ENCODE measurements around the gene TGFBRAP1.

TGFBRAP1 gene

GRCh38 chr2:105329561-105330495, at the start of gene TGFBRAP1:
TSS of gene TGFBRAP1 (minus strand) at chr2:105329735. CDS start at chr2:105308301, 21,434 bp downstream.
- peak; percentile 64 for DNase-seq

DNA sequence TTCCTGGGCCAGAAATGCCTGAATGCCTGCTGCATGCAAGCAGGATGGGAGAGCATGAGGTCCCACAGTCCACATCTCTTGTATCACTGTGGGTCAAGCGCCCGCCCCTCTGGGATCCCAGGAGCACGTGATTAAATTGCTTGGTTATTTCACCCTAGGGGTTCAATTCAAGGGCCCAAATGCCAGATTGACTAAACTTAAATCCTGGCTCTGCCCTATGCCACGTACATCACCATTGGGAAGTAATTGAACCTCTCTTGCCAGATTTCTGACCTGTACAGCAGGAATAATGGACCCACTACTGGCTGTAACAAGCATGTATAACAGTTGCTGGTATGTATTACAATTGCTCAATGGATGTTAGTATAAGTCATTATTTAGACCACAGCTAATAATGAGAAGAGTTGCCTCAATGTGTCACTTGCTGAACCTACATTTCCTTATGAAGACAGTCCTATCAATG, 49.4 kb upstream of the TGFBRAP1 start:
- no peak for DNase-seq

DNA sequence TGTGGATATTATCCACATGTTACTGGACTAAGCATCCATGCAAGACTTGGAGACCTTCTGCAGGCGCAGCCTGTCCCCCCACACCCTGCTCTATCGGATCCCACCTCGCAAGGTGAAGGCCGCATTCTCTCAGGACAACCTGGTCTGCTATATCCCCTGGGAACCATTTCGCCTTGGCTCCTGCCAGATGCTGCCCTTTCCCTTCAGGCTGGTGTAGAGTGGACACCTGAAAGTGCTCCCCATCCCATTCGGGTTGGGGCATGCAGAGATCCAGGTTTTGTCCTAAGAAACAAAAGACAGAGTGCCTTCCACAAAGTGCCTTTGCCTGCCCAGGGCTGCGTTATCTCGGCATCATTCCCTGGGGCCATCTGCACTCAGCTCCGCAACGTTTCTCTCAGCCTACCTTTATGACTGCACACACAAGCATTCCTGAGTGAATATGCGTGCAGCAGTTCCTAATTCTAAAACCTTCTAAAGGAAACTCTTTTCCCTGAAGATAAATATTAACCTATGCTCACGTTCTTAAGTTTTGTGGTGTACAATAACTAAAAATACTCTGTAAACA, 48.8 kb upstream of the TGFBRAP1 start:
- DNase-seq = no peak

- no peak for DNase-seq
Measured at GRCh38 chr2:105377871-105378270, 48.3 kb upstream of the TGFBRAP1 start.

GRCh38 chr2:105376789-105377240, 47.3 kb upstream of the TGFBRAP1 start:
- DNase-seq = no peak

DNA sequence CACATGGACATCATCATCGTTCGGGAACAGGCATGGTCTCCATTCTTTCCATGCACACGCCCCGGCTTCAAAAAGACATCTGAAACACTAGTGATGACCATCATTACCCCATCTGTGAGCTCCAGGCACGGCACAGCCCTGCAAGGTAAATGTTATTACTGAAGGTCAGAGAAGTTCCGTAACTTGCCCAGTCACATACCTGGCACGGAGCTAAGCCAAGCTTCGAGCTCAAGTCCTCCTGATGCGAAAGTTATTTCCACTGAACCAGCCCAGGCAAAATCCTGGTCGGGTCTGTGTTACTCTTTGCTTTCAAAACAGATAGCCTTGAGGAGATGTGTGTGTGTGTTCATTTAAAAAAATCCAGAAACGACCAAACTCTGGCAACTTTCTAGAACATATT, 46.5 kb upstream of the TGFBRAP1 start:
- DNase-seq = no peak

DNA sequence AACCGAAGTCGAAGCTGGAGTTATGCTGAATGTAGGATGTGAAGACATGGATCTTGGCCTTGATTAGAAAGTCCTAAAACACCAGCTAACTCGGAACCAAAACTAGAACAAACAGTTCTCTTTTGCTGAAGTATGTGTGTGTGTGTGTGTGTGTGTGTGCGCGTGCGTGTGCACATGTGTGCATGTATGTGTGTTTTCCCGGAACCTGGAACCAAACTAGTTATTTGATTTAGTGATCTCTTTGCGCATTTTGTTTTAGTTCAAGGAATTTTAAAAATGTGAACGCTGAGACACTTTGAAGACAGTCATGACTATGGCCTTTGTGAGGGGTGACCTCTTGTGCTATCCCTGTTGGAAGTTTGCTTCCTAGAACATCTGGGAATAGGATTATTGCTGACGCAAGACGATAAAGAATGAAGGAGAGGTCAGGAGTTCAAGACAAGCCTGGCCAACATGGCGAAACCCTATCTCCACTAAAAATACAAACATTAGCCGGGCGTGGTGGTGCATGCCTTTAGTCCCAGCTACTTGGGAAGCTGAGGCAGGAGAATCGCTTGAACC, 45.5 kb upstream of the TGFBRAP1 start:
- DNase-seq = no peak

- peak; percentile 60 for DNase-seq
Measured at GRCh38 chr2:105373895-105374401, 44.4 kb upstream of the TGFBRAP1 start.

DNA sequence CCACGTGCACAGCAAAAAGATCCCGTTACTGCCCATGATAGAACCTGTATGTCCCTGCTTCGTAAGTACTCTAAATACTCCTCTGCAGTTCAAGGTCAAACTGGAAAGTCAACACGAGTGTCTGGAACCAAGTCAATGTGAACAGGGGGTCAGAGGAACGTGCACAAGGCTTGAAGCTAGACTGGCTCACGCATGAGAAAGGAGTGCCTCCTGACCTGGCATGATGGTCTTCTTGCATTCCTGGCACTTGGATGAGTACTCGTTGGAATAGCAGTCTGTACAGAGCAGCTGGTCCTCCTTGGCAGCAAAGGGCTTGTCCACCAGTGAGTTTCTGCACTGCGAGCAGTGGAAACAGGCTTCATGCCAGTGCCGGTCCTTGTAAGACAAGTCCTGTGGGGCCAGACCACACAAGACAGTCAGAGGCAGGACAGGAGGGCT, 43.8 kb upstream of the TGFBRAP1 start:
- no peak for DNase-seq

- DNase-seq = no peak
Measured at GRCh38 chr2:105371810-105372209, 42.3 kb upstream of the TGFBRAP1 start.

DNA sequence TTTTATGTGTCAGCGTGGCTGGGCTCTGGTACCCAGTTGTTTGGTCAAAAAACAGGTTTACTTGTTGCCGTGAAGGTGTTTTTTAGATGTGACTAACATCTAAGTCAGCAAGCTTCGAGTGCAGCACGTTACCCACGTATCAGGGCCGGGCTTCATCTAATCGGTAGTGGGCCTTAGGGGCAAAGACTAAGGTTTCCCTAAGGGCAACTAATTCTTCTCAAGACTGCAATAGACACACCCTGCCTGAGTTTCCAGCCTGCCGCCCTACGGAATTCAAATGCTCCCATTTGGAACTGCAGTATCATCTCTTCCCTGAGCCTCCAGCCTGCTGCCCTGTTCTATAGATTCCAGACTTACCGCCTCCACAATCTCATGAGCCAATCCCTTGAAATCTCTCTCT, 41.6 kb upstream of the TGFBRAP1 start:
- no peak for DNase-seq

- DNase-seq = peak; percentile 90
Measured at GRCh38 chr2:105369777-105370690, 40.5 kb upstream of the TGFBRAP1 start.

DNA sequence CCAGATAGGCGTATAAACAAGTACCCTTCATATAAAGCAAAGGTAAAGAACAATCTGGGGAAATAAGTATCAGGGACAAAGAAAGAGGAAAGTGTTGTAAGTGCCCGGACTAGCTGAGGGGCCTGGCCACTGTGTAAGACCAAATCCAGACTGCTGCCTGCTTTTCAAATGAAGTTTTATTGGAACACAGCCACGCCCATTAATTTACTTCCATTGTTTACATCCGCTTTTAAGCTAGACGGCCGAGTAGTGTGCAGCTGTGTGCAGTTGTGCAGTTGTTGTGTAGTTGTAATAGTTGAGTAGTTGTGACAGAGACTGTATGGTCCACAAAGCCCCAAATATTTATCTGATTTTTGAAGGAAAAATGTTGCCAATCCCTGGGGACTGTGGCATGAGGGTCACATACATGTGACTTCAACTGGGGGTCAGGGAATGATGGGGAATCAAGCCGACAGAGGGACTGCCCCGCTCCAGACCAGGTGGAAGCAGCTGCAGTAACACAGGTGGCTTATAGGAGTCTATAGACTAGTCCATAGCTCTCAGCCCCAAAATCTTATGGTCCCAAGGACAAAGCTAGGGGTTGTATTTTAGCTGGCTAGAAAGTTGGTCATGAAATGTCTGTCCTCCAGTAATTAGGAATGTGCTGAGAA, 39.3 kb upstream of the TGFBRAP1 start:
- no peak for DNase-seq

DNA sequence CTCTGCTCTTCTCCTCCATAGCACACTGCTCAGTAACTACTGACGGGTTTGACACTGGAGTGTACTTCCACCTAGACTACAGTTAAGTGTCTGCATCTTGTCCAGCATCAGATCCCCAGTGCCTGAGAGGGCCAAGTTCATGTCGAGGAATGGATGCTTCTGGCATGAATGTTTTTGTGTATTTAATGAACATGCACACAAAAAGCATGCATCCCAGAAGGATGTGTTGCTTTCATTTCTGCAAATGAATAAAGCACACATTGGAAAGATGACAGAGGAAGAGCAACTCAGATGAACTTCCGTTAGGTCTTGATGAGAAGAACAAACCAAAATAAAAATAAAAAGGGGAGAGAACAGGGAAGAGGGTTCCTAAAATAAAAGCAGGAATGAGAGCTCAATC, 35.7 kb upstream of the TGFBRAP1 start:
- DNase-seq = no peak

DNA sequence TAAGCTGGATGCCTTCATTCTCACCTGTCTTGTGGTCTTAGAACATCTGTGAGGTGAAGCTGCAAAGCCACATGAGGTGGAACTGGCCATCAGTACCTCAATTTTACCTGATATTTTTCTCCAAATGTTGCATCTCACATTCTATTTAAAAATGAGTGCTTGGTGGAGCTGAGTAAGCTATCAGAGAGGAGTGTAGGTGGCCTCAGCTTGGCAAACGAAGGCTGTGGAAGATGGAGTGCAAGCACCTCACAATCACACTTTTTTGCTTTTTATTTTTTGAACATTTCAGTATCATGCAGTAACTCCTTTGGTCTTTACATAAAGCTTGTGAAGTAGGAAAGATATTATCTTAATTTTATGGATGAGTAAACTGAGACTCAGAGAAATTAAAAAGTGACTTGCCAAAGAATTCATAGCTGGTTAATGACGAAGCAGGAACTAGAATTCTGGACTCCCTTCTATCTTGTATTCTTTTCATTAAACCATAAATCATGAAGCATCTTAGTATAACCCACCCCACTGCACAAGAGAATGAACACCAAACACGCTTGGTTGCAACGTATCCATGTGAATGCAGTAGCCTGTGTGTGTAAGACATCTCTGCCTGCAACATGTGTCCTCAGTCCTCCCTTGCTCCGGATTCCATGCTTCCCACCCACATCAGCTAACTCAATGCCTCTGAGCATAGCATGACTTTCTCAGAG, 35.1 kb upstream of the TGFBRAP1 start:
- DNase-seq = no peak

GRCh38 chr2:105362862-105363591, 33.5 kb upstream of the TGFBRAP1 start:
- no peak for DNase-seq

DNA sequence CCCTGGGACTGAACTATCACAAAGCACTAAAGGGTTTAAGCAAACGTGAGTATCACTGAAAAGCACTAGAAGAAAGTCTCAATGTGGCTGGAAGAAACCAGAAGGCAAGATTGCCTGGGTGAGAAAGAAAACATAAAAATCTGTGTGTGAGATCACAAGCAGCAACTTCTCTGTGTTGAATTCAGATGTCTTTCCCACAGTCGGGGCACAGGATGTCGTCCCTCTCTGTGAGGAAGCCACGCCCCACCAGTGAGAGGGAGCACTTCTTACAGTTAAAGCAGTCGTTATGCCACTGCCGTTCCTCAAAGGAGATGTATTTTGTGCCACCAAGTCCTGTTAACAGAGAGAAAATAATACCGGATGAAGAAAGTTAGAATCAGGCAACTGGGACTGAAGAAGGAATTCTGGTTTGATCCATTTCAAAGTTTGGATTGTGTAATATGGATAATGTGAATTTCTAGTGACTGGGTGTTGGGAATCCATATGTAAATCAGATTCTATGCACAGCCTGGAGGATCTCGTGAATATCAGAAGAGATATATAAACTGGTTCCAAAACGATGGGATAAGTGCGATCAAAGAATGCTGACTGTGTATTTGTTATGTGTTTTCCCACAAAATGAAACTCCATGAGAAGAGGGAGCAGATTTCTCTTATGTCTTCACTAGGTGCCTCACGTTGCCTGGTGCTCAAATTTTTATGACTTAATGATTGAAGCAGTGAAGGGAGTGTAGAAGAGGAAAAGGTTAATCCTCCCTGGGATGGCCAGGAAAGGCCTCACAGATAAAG, 31.8 kb upstream of the TGFBRAP1 start:
- peak; percentile 23 for DNase-seq

- DNase-seq = no peak
Measured at GRCh38 chr2:105358593-105358992, 29.1 kb upstream of the TGFBRAP1 start.

DNA sequence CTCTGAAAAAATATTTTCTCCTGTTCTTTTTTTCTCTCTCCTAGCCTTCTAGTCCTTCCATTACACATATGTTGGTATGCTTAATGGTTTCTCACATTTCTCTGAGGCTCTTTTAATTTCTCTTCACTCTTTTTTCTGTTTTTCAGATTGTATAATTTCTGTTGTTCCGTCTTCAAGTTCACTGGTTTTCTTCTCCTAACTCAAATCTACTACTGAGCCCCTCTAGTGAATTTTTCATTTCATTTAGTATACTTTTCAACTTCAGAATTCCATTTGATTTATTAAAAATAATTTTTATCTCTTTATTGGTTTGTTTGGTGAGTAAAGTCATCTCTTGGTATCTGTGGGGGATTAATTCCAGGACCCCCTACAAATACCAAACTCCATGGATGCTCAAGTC, 27.6 kb upstream of the TGFBRAP1 start:
- no peak for DNase-seq

Measured in activated CD4-positive, alpha-beta T cell treated with anti-CD3 and anti-CD28 coated beads, Interleukin-10, Interleukin-2, amounts not matched to agents 100 ng/mL and 50 ng/mL, durations not matched to agents 16 hours and 8 hours (primary cell).